ENCODE results near the gene AKR1C2. TPM values are rescaled to one million over a fixed set of nuclear protein-coding genes. Genes with fewer than 3 reads are reported as not detected.
"Not testable (repeated sequence)": the region's sequence is repeated elsewhere in the genome, so short reads cannot be mapped to it uniquely, and the experiment has no call there.

Gene AKR1C2
- total RNA-seq, 1 donor from 2014 or later, result 87.5 TPM

DNA sequence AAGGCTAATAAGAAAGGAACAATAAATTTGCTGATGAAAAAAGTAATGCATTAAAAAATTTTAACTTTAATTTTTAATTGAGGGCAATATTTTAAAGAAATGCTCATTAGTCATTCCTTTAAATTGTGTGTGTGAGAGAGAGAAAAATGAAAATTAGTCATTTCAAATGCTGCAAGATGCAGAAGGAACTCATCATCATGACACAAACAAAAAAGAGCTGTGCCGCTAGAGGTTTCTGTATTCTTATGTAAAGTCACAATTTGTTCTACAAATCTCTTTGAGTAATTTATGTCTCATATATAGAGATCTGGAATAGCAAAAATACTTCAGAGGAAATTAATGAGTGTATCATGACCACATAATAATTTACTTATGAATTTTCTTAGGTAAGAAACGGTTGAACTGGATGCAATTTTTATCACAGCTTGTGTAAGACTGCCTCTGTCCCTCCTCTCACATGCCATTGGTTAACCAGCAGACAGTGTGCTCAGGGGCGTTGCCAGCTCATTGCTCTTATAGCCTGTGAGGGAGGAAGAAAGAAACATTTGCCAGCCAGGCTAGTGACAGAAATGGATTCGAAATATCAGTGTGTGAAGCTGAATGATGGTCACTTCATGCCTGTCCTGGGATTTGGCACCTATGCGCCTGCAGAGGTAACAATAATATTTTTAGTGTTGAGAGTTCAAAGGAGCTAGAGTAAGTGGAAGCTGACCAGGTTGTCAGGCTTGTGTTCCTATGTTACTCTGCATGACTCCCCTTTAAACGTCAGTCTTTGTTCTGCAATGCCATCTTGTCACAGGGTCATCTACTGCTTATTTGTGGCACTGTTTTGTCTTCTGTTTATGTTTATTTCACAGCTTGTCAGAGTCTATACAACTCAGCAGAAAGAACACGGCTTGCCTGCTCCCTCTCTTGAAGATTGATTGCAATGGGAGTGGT, 40.5 kb downstream of the AKR1C2 start, which contains the start of gene AKR1C1:
Gene AKR1C1, plus strand, starts transcription at position 540 of the 939 bp plus-strand sequence. Its CDS starts 30 bp downstream, at position 570.
- Mint-ChIP-seq H3K4me3 (peak within 1 kb of the TSS; percentile 77), H3K27ac (peak within 1 kb of the TSS; percentile 50)
- H3K36me3 Mint-ChIP-seq; DNase-seq (ENCODE audit: extremely low spot score, unreplicated experiment); H3K4me1 Mint-ChIP-seq (ENCODE audit: unreplicated experiment); H3K27me3 Mint-ChIP-seq; H3K9me3 Mint-ChIP-seq: not testable (repeated sequence)

DNA sequence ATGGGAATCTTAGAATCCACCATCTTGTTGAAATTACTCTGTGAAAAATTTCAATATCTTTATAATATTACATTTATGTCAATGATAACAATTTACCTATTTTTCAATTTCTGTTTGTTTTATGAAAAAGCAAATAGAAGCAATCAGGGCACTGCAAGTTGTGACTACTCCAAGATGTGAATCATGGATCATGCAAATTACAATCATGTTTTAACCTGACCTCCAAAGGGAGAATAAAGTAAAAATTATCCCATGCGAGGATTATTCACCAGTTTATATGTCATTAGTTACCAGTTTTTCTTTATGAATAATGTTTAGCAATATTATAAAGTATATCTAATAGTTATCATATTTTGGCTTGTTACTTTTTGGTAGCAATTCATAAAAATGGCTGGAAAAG, 41.3 kb downstream of the AKR1C2 start:
- H3K27me3 Mint-ChIP-seq; DNase-seq (ENCODE audit: extremely low spot score, unreplicated experiment); H3K4me3 Mint-ChIP-seq; H3K36me3 Mint-ChIP-seq; H3K4me1 Mint-ChIP-seq (ENCODE audit: unreplicated experiment); H3K9me3 Mint-ChIP-seq; H3K27ac Mint-ChIP-seq: not testable (repeated sequence)

DNA sequence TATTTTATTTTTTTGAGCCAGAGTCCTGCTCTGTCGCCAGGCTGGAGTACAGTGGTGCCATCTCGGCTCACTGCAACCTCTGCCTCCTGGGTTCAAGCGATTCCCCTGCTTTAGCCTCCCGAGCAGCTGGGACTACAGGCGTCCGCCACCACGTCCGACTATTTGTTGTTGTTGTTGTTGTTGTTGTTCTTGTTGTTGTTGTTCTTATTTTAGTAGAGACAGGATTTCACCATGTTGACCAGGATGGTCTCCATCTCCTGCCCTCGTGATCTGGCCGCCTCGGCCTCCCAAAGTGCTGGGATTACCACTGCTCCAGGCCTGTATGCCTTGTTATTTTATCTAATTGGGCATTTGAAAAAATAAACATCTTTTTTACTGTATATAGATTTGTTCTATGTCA, 42.1 kb downstream of the AKR1C2 start:
- H3K36me3 Mint-ChIP-seq; H3K27ac Mint-ChIP-seq; DNase-seq (ENCODE audit: extremely low spot score, unreplicated experiment); H3K9me3 Mint-ChIP-seq; H3K4me1 Mint-ChIP-seq (ENCODE audit: unreplicated experiment); H3K4me3 Mint-ChIP-seq; H3K27me3 Mint-ChIP-seq: not testable (repeated sequence)

DNA sequence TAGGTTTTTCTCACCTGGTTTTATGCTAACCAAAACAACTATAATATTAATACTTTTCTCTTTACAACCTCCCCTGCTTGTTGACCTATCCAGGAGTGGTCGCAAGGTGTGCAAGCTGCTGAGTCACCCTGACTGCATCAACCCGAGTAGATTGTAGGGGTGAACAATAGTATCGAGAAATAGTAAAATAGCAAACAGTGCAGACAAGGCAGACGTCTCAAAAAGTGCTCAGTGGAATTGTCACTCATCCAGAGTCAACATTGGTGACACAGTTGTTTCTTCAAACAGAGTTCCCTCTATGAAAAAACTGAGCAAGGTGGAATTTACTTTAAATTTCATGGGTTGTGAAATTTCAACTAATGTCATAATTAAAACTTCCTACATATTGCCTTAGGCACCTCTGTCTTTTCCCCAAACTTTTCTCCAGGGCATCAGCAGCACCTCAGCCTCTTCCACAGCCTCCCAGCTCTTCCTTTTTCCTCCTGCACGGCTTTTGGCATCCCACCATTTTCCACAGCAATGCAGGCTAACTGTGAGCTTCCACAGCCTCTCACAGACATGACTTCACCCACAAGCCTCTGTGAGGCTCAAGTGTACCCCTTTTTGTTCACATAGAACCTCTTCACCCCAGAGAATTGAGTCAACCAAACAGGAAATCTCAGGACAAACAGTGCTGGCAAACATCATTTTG, 46.6 kb downstream of the AKR1C2 start:
- not testable (repeated sequence) for H3K27me3 Mint-ChIP-seq; H3K9me3 Mint-ChIP-seq; H3K4me1 Mint-ChIP-seq (ENCODE audit: unreplicated experiment); DNase-seq (ENCODE audit: extremely low spot score, unreplicated experiment); H3K36me3 Mint-ChIP-seq; H3K27ac Mint-ChIP-seq; H3K4me3 Mint-ChIP-seq

DNA sequence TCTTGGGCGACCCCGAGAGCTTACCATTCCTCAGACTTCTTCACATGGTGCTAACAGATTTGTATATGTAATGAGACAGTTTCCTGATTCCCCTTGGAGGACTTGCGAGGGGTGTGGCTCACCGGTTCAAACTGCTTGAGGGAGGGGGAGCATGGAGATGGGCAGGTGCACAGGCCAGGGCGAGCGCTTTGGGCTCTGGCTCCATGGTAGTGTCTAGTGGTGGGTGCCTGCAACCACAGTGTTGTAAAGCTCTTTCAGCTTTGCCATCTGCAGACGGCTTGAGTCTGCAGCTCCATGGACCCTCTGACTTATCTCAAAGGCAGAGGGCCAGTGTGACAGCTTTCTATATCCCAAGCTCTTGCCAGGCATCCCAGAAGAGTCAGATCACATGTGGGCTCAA, 47.6 kb downstream of the AKR1C2 start:
- H3K36me3 Mint-ChIP-seq; H3K27ac Mint-ChIP-seq; H3K27me3 Mint-ChIP-seq; H3K4me3 Mint-ChIP-seq; DNase-seq (ENCODE audit: extremely low spot score, unreplicated experiment); H3K9me3 Mint-ChIP-seq; H3K4me1 Mint-ChIP-seq (ENCODE audit: unreplicated experiment): not testable (repeated sequence)

DNA sequence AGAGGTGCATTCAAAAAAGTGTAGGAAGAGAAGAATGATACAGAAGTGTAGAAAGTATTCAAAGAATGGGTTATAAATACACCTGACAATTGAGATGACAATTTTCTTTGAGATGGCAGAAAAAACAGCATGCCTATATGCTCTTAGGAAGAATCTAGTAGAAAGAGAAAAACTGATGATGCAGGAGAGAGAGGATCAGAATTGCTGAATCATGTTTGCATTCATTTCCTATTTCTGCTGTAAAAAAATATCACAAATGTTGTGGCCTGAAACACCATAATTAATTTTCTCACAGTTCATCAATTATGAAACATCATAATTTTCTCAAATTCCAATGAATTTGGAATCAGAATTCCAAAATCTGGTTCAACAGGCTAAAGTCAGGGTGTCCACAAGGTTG, 50.3 kb downstream of the AKR1C2 start:
- H3K9me3 Mint-ChIP-seq, result peaks cover under 1% of the 10 kb centered on the region
- H3K4me1 Mint-ChIP-seq (ENCODE audit: unreplicated experiment), result no peaks in the 10 kb centered on the region
- H3K36me3 Mint-ChIP-seq, result no peaks in the 10 kb centered on the region
- H3K4me3 Mint-ChIP-seq, result no peak overlapping the region
- DNase-seq (ENCODE audit: extremely low spot score, unreplicated experiment), result no peak
- no peak overlapping the region for H3K27ac Mint-ChIP-seq
- TF ChIP-seq, protein P1, sequence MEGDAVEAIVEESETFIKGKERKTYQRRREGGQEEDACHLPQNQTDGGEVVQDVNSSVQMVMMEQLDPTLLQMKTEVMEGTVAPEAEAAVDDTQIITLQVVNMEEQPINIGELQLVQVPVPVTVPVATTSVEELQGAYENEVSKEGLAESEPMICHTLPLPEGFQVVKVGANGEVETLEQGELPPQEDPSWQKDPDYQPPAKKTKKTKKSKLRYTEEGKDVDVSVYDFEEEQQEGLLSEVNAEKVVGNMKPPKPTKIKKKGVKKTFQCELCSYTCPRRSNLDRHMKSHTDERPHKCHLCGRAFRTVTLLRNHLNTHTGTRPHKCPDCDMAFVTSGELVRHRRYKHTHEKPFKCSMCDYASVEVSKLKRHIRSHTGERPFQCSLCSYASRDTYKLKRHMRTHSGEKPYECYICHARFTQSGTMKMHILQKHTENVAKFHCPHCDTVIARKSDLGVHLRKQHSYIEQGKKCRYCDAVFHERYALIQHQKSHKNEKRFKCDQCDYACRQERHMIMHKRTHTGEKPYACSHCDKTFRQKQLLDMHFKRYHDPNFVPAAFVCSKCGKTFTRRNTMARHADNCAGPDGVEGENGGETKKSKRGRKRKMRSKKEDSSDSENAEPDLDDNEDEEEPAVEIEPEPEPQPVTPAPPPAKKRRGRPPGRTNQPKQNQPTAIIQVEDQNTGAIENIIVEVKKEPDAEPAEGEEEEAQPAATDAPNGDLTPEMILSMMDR (conservative IDR thresholded peaks at IDR 0.05), result no peak
- H3K27me3 Mint-ChIP-seq, result no peaks in the 10 kb centered on the region

DNA sequence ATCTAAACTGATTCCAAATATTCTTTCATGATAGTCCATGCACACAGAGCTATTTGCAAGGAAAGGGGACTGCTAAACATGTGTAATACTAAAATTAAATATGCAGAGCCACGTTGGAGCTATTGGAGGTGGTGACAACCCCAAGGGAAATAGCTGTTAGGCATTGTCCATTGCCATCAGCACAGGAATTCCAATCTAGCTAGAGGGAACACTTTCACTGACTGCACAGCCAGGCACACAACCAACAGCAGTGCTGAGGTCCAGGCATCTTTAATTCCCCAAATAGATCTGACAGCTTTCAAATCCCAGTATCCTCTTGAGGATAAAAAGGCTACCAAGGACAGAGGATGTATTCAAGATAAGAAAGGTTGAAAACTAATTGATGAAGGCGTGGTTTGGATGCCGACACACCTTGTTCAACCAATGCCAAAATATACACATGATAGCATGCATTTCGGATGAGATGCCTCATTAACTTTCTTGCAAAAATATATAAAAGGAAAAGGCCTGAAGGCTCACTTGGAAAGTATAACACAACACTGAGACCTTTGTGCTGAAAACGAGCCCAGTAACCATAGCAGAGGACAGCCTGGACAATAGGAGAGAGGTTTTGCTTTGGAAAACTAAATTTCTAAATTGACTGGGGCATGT, 52.0 kb downstream of the AKR1C2 start:
- H3K27me3 Mint-ChIP-seq; H3K4me1 Mint-ChIP-seq (ENCODE audit: unreplicated experiment); DNase-seq (ENCODE audit: extremely low spot score, unreplicated experiment); H3K9me3 Mint-ChIP-seq; H3K4me3 Mint-ChIP-seq; H3K36me3 Mint-ChIP-seq; H3K27ac Mint-ChIP-seq: not testable (repeated sequence)

DNA sequence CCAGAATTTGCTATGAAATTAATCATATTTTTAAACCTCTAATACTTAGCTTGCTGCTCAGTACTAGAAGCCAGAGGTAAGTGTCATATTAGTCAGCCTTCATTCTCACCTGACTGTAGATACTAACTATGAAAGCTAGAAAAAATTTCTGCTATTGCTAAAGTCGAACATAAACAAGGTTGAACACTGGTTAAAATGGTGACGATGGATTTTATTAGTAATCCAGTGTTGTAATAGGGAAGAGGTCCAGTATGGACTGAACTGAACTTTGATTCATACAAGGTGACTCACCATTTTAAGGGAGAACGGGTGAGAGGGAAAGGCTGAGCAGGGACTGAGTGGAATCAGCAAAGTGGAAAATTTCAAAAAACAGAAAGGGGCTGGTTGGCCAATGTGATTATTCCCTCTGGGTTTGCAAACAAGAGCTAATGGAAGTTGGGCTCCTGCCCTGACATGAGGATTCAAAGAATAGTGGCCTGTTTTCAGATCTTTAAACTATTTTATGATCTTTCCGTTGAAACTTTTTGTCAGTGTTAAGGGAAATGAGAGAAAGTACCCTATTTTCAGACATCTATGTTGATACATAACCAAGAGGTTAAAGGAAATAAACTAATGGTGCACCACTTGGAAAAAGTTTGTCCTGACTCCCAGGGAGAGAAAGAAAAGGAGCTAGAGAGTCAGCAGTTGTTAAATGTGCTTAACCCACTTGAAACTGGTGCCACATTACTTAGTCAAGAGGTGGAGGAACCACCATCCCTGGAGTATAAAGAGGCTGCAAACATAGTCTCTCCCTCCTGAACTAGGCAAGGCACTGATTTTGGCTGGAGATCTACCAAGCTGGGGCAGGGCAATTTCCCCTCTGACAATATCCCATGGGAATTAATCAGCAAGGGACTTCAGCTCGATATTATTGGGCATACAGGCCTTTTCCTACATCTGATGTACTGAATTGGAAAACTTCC, 55.7 kb downstream of the AKR1C2 start:
- Mint-ChIP-seq H3K27ac (peak overlapping the region; percentile 14), H3K4me3 (no peak overlapping the region), H3K27me3 (no peaks in the 10 kb centered on the region), H3K4me1 (ENCODE audit: unreplicated experiment) (no peaks in the 10 kb centered on the region), H3K36me3 (no peaks in the 10 kb centered on the region), H3K9me3 (peaks cover 3% of the 10 kb centered on the region)
- no peak for DNase-seq (ENCODE audit: extremely low spot score, unreplicated experiment)
- TF ChIP-seq, protein P1 (conservative IDR thresholded peaks at IDR 0.05), result no peak

All from type B pancreatic cell (in vitro differentiated cells).